ENCODE measurements around the gene SETD2. TPM values are rescaled to one million over a fixed set of nuclear protein-coding genes. Genes with fewer than 3 reads are reported as not detected.

The SETD2 gene
- total RNA-seq, 4 donors from 2014 or later, result 54.0 to 70.2 (median 58.5) TPM

- Histone ChIP-seq H3K36me3 (peaks cover 0 to 81% of the 10 kb centered on the region in 2 donors), H3K4me3 (no peak overlapping the region), H3K4me1 (no peaks in the 10 kb centered on the region), H3K27me3 (no peaks in the 10 kb centered on the region), H3K9me3 (no peaks in the 10 kb centered on the region), H3K27ac (no peak overlapping the region)
- no peak for TF ChIP-seq POLR2AphosphoS5 (IDR thresholded peaks at IDR 0.05)
- TF ChIP-seq, protein P1, sequence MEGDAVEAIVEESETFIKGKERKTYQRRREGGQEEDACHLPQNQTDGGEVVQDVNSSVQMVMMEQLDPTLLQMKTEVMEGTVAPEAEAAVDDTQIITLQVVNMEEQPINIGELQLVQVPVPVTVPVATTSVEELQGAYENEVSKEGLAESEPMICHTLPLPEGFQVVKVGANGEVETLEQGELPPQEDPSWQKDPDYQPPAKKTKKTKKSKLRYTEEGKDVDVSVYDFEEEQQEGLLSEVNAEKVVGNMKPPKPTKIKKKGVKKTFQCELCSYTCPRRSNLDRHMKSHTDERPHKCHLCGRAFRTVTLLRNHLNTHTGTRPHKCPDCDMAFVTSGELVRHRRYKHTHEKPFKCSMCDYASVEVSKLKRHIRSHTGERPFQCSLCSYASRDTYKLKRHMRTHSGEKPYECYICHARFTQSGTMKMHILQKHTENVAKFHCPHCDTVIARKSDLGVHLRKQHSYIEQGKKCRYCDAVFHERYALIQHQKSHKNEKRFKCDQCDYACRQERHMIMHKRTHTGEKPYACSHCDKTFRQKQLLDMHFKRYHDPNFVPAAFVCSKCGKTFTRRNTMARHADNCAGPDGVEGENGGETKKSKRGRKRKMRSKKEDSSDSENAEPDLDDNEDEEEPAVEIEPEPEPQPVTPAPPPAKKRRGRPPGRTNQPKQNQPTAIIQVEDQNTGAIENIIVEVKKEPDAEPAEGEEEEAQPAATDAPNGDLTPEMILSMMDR (IDR thresholded peaks at IDR 0.05), result no peak
- TF ChIP-seq POLR2A (IDR thresholded peaks at IDR 0.05), result no peak
- TF ChIP-seq EP300 (IDR thresholded peaks at IDR 0.05), result no peak
- no peak for ATAC-seq
- 97% methylated on average over 3 of the region's 6 CpGs; no CpG with 5 or more reads in 1 of the 2 donors for WGBS, 2 donors (ENCODE audit: low coverage in 1 of 2)
Observed at GRCh38 chr3:47102081-47102600, 61.8 kb downstream of the SETD2 start.

DNA sequence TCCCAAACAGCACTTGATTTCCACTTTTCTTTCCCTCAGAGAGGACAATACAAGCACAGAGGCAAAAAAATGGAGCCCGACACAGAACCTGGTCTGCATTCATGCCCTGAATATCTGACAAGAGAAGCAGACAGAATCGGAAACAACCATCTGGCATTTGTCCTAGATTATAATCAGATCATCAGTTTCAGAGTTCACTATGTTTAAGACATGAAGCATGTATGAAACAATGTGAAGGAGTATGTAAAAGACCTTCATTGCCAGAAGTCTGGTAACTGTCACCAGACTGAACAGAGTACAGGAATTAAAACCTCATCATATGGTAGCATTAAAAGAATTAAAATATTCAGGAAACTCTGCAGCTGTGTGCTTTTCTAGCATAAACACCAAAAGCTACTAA, 65.0 kb downstream of the SETD2 start:
- 60 to 67% methylated on average over 1 to 2 of the region's 2 CpGs for WGBS, 2 donors (ENCODE audit: low coverage in 1 of 2)
- no peak overlapping the region for H3K27ac ChIP-seq
- H3K4me1 ChIP-seq, result no peaks in the 10 kb centered on the region
- TF ChIP-seq EP300 (IDR thresholded peaks at IDR 0.05) (no peak), POLR2A (IDR thresholded peaks at IDR 0.05) (no peak), POLR2AphosphoS5 (IDR thresholded peaks at IDR 0.05) (no peak)
- TF ChIP-seq, protein P1 (IDR thresholded peaks at IDR 0.05), result no peak
- no peaks in the 10 kb centered on the region for H3K27me3 ChIP-seq
- H3K9me3 ChIP-seq, result no peaks in the 10 kb centered on the region
- no peak for ATAC-seq
- H3K36me3 ChIP-seq, result peaks cover 0 to 92% of the 10 kb centered on the region in 2 donors
- H3K4me3 ChIP-seq, result no peak overlapping the region

DNA sequence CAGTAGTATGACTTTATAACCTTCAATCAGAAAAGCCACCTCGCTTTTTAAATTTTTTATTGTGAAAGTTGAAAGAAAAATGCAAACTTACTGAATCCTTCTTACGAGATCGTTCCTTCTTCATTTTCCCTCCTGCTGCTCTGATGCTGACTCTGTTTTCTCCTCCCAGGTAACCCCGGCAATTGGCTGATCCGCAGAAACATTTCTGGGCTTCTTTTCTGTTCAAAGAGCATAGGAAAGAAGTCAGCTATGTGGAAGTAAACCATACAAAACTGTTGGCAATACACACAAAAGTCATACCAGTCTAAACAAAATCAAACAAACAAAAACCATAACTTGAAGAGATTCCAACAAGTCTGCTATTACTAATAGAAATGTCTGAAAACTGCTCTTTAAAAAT, 66.0 kb downstream of the SETD2 start:
- Histone ChIP-seq H3K9me3 (no peaks in the 10 kb centered on the region), H3K27ac (no peak overlapping the region), H3K36me3 (peaks cover 0 to 93% of the 10 kb centered on the region in 2 donors), H3K27me3 (no peaks in the 10 kb centered on the region), H3K4me1 (no peaks in the 10 kb centered on the region), H3K4me3 (no peak overlapping the region)
- TF ChIP-seq EP300 (IDR thresholded peaks at IDR 0.05) (no peak), POLR2A (IDR thresholded peaks at IDR 0.05) (no peak), POLR2AphosphoS5 (IDR thresholded peaks at IDR 0.05) (no peak)
- TF ChIP-seq, protein P1 (IDR thresholded peaks at IDR 0.05), result no peak
- WGBS, 2 donors (ENCODE audit: low coverage in 1 of 2), result 84 to 91% methylated on average over 5 of the region's 5 CpGs
- no peak for ATAC-seq

DNA sequence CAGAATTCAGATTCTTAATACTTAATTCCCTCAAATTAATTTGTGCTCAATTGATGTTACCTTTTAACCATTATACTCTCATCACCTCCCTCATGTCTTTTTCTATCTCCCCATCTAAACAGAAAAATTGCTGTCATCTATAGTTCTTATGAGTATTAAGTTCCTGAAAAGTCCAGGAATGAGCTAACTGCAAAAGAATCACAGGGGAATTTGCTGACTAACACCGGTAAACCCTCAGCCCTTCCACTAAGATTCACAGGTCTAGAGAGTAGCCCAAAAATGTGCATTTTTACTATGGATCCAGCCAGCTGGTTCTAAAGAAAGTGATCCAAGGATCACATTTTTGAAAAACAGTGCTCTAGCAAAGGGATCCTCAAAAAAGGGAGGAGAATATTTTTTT, 67.0 kb downstream of the SETD2 start:
- WGBS, 2 donors (ENCODE audit: low coverage in 1 of 2), result 27 to 60% methylated on average over 1 of the region's 1 CpG
- Histone ChIP-seq H3K36me3 (peaks cover 0 to 92% of the 10 kb centered on the region in 2 donors), H3K4me3 (no peak overlapping the region), H3K27me3 (no peaks in the 10 kb centered on the region), H3K27ac (no peak overlapping the region), H3K9me3 (no peaks in the 10 kb centered on the region), H3K4me1 (no peaks in the 10 kb centered on the region)
- TF ChIP-seq, protein P1 (IDR thresholded peaks at IDR 0.05), result no peak
- TF ChIP-seq EP300 (IDR thresholded peaks at IDR 0.05), result no peak
- ATAC-seq, result no peak

DNA sequence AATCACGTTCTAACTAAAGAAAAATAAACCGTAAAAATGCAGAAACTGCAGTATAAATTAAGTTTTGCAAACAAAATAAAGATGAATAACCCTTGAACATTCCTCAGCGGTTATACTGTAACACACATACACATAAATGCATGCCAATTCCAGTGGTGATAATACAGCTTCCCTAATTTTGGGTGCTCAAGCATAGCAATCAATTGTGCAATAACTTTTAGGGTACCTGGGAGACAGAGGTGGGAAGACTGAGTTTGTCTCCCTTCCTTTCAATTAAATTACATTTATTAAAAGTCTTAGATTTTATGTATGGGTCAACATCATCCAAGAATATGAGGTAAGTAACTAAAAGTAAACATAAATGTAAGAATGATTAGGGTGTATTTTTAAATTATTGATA, 71.8 kb downstream of the SETD2 start:
- TF ChIP-seq EP300 (IDR thresholded peaks at IDR 0.05) (no peak), POLR2A (IDR thresholded peaks at IDR 0.05) (no peak), POLR2AphosphoS5 (IDR thresholded peaks at IDR 0.05) (no peak)
- TF ChIP-seq, protein P1 (IDR thresholded peaks at IDR 0.05), result no peak
- WGBS, 2 donors (ENCODE audit: low coverage in 1 of 2), result 85 to 92% methylated on average over 3 of the region's 3 CpGs
- Histone ChIP-seq H3K27me3 (no peaks in the 10 kb centered on the region), H3K4me1 (no peaks in the 10 kb centered on the region), H3K27ac (no peak overlapping the region), H3K4me3 (no peak overlapping the region), H3K36me3 (peaks cover 0 to 85% of the 10 kb centered on the region in 2 donors), H3K9me3 (no peaks in the 10 kb centered on the region)
- no peak for ATAC-seq
